Stimulated activated CD4-positive, alpha-beta T cell treated with anti-CD3 and anti-CD28 coated beads, Interleukin-15, amount 100 ng/mL, for 24 hours (primary cell): ENCODE results near the gene PHOX2A.
"Not testable (repeated sequence)": the region's sequence is repeated elsewhere in the genome, so short reads cannot be mapped to it uniquely, and the experiment has no call there.

Source experiments
- DNase-seq: peaks from one replicate; pipeline ENCODE4 v3.0.0-alpha.2; 2020

Gene PHOX2A

DNA sequence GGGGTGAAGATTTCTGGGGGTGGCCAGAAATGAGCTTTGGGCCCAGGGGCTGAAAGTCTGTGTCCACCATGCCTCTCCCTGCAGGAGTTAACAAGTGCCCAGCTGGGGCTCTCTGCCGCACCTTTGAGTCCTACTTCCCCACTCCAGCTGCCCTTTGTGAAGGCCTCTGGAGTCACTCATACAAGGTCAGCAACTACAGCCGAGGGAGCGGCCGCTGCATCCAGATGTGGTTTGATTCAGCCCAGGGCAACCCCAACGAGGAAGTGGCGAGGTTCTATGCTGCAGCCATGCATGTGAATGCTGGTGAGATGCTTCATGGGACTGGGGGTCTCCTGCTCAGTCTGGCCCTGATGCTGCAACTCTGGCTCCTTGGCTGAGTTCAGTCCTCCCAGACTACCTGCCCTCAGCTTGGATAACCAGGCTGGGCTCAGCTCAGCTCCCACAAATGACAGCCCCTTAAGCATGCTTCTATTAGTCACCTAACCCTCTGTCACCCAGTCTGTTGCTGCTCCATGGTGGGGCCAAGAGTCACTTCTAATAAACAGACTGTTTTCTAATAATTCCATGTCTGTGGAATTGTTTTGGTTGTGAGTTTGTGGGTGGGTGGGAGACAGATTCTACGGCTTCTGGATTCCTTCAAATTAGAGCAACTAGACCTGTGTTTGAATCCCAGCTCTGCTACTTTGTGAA, 22.4 kb downstream of the PHOX2A start:
- DNase-seq: no peak

DNA sequence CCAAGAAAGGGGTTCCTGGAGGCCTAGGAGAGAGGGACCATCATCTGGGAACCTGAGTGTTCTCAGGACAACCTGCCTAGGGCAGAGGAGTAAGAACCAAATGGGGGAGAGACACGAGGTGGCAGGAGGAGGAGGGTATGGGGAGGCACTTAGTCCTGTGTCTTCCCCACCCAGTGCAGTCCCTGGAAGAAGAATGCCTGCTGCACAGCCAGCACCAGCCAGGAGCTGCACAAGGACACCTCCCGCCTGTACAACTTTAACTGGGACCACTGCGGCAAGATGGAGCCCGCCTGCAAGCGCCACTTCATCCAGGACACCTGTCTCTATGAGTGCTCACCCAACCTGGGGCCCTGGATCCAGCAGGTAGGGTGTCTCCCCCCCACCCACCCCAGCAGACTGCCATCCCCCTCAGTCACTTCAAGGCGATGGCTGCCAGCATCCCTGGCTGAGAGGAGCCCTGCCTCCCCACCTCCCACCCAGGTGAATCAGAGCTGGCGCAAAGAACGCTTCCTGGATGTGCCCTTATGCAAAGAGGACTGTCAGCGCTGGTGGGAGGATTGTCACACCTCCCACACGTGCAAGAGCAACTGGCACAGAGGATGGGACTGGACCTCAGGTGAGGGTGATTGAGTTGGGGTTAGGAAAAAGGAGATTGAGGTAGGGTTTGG, 23.1 kb downstream of the PHOX2A start:
- no peak for DNase-seq

DNA sequence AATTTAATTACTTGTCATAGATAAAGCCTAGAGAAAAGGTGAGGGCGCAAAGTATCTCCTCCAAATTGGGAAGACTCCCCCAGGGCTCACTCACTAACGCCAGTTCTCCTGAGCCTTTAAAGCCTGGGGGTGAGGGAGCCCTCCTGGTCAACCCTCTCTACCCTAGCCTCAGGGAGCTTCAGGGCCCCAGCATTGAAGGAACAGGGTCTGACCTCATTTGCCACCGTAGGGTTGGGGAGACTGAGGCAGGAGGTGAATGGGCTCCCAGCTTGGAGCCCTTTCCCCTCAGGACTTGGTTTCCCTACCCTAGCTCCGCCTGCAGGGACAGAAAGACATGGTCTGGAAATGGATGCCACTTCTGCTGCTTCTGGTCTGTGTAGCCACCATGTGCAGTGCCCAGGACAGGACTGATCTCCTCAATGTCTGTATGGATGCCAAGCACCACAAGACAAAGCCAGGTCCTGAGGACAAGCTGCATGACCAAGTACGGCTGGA, 25.7 kb downstream of the PHOX2A start:
- DNase-seq: no peak

DNA sequence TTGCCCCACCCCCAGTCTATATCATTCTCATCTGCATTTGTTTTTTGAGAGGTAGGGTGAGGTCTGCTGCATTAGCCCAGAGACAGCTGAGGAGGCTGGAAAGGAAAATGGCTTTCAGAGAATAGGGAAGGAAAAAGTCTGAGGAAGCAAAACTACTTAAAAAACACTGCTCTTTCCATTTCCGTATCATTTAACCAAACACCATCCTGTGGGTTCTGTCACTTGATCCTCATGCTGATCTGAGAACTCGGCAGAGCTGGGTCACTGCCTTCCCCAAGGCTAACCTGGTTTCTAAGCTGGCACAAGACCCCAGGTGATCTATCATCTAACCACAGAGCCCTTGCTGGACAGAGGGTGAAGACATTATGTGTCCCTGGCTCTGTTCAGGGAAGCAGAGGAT, 26.1 kb downstream of the PHOX2A start:
- no peak for DNase-seq

DNA sequence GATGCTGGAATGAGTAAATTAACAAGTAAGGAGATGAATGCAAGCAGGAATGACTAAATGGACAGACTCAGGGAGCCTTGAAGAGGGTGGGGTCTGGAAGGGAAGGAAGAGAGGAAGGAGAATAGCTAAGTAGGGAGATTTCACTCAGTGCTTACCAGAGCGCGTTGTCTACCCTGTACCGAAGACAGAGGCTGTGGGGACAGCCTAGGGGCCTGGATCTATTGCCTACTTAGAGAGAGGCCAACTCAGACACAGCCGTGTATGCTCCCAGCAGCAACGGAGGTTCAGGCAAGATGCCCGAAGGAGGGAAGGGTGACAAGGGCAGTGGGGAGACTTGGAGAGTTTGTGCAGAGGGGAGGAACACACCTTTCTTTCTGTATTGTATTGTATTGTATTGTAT, 27.3 kb downstream of the PHOX2A start, which contains the start of gene FOLR2:
FOLR2 (plus strand) TSS at position 157 of the 400 bp plus-strand sequence. CDS start 1,791 bp downstream, outside the sequence.
- no peak for DNase-seq

DNA sequence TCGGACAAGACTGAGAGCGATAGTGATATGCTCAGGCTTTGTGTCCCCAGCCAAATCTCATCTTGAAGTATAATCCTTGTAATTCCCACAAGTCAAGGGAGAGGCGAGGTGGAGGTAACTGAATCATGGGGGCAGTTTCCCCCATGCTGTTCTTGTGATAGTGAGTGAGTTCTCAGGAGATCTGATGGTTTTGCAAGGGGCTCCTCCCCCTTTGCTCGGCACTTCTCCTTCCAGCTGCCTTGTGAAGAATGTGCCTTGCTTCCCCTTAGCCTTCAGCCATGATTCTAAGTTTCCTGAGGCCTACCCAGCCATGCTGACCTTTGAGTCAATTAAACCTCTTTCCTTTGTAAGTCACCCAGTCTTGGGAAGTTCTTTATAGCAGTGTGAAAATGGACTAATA, 34.9 kb downstream of the PHOX2A start:
- no peak for DNase-seq

DNA sequence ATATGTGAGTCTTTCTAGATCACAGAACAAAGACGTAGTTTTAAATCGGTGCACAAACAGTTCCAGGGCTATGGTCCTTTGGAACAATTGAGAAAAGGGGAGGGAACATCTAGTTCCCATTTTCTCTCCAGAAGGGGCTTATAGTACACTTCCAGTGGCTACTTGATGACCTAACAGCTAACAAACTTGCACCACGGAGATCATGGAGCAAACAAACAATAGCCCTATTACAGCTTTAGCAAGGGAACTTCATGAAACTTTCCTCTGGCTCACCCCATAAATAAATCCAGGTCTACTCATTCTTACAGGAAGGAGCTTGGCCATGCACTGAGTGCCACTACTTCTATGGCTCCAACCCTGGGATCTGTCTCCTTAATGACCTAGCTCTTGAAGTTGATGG, 35.7 kb downstream of the PHOX2A start:
- DNase-seq: no peak

DNA sequence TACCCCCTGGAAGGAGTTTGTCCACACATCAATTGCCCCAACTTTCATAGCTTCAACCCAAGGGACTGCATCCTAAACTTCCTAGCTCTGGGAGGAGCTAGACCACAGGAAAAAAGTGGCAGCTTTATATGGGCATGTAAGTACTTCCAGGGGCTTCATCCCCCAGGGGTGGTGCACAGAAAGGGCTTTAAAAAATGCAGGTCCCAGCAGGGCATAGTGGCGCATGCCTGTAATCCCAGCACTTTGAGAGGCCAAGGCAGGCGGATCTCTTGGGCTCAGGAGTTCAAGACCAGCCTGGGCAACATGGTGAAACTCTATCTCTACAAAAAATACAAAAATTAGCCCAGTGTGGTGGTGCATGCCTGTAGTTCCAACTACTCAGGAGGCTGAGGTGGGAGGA, 37.2 kb downstream of the PHOX2A start:
- DNase-seq: not testable (repeated sequence)

DNA sequence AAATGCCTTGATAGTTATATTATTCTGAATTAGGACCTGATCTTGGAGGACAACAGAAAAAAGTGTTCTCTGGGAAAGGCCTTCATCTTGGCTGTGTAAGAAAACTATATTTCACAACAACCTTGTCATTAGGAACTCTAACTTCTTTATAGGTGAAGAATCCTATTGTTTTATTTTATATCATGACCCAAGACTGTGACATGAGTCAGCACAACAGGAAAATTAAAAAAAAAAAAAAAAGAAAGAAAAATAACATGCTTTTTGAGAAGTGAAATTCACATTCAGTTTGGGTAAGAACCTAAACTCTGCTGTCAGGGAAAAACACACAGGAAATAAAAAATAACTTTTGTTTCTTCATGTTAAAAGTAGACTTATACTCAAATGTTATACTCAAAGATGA, 39.1 kb downstream of the PHOX2A start:
- DNase-seq: no peak

DNA sequence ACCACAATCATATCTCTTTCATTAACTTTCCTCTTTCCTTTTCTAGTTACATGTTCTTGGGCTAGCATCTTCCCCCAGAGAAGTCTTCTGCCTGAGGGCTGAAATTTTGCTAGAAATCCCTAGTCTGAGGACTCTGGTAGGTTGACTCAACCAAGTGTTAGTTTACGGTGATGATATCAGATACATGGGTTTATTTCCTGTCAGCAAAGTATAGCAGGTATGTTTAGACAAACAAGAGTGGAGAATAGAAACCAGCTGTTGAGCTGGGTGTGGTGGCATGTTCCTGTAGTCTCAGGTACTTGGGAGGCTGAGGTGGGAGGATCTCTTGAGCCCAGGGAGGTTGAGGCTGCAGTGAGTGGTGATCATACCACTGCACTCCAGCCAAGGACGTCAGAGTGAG, 40.8 kb downstream of the PHOX2A start:
- DNase-seq: no peak

DNA sequence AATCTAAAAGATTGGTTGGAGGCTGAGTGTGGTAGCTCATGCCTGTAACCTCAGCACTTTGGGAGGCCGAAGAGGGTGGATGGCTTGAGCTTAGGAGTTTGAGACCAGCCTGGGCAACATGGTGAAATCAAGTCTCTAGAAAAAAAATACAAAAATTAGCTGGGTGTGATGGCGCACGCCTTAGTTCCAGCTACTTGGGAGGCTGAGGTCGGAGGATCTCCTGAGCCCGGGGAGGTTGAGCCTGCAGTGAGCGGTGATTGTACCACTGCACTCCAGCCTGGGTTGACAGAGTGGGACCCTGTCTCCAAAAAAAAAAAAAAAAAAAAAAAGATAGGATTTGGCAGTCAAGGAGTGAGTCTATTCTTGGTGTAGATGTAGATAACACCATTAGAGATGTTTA, 41.4 kb downstream of the PHOX2A start:
- no peak for DNase-seq

DNA sequence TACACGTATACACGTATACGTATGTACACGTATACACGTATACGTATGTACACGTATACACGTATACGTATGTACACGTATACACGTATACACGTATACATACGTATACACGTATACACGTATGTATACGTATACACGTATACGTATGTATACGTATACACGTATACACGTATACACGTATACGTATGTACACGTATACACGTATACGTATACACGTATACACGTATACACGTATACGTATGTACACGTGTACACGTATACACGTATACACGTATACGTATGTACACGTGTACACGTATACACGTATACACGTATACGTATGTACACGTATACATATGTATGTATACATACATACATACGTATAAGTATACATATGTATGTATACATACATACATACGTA, 42.5 kb downstream of the PHOX2A start:
- DNase-seq: not testable (repeated sequence)

DNA sequence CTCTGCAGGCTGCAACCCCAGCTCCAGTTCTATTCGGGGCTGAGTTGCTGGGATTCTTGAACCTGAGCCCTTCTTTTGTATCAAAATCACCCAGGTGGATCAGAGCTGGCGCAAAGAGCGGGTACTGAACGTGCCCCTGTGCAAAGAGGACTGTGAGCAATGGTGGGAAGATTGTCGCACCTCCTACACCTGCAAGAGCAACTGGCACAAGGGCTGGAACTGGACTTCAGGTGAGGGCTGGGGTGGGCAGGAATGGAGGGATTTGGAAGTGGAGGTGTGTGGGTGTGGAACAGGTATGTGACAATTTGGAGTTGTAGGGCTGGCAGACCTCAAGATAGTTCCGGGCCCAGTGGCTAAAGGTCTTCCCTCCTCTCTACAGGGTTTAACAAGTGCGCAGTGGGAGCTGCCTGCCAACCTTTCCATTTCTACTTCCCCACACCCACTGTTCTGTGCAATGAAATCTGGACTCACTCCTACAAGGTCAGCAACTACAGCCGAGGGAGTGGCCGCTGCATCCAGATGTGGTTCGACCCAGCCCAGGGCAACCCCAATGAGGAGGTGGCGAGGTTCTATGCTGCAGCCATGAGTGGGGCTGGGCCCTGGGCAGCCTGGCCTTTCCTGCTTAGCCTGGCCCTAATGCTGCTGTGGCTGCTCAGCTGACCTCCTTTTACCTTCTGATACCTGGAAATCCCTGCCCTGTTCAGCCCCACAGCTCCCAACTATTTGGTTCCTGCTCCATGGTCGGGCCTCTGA, 48.3 kb downstream of the PHOX2A start:
- no peak for DNase-seq

DNA sequence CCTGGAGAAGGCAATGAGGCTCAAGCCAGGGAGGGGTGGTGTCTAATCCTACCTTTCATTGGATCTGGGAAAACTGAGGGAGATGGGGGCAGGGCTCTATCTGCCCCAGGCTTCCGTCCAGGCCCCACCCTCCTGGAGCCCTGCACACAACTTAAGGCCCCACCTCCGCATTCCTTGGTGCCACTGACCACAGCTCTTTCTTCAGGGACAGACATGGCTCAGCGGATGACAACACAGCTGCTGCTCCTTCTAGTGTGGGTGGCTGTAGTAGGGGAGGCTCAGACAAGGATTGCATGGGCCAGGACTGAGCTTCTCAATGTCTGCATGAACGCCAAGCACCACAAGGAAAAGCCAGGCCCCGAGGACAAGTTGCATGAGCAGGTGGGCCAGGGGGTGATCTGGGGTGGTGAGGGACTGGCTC, 52.0 kb downstream of the PHOX2A start, which contains the start of gene FOLR1:
FOLR1 (plus strand) TSS at position 180 of the 421 bp plus-strand sequence; CDS start at position 214, 34 bp downstream.
- no peak for DNase-seq

DNA sequence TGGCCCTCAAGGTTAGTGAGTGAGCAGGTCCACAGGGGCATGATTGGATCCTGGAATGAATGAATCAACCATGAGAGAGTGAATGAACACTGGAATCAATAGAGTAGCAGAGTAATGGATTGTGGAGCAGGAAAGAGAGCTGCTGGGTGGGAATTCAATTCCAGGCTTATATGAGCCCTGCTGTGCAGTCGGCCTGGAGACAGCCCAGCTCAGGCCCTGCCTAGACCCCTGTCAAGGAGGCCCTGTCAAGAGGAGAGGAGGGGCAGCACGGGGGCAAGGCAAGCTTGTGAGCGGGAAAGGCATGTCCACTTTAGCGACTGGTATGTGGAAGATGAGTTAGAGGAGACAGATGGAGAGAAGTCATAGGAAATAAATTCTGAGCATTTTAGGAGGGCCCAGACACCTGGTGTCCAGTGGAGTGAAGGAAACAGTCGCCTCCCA, 53.3 kb downstream of the PHOX2A start:
- DNase-seq: no peak

DNA sequence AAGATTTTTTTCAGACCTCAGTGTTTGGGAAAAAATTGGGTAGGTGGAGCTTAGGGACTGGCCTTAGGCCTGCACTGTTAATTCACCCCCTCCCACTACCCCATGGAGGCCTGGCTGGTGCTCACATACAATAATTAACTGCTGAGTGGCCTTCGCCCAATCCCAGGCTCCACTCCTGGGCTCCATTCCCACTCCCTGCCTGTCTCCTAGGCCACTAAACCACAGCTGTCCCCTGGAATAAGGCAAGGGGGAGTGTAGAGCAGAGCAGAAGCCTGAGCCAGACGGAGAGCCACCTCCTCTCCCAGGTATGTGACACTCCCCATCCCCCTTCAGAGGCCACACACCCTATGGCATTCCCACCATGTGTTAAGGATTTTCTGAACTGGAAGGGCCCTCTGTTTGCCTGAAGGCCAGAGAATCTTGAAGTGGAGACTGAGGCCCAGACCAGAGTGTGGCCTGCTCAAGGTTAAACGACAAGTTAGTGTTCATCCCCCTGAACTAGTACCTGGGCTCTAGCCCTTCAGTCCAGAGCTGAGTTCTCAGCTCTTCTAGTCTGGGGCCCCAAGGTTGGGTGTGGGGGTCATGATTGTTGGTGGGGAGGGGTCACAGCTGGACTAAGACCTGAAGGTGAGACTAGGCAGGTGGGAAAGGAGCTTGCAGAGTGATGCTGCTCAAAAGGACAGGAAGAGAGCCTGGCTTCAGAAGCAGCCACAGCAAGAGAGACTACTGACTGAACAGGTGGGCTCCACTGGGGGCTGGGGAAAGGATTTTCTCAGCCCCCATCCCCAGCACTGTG, 54.3 kb downstream of the PHOX2A start:
- no peak for DNase-seq
